HL-60 (cell line): ENCODE data around the gene MYO1D.

Experiments used
- DNase-seq, 2 experiments: peaks; one replicate each; pipeline ENCODE4 v3.0.0-alpha.2; 2010 to 2020; ENCODE audit warnings: low read depth in 1 of 2, low spot score in 1 of 2
- H3K27ac ChIP-seq: fragments of 250-450 bp; sonication (Bioruptor Pico); replicated peaks from 2 replicates; pipeline ENCODE4 v1.5.1; 2020; ENCODE audit warnings: mild to moderate bottlenecking, moderate library complexity
- H3K27me3 ChIP-seq: fragments of 250-450 bp; sonication (Bioruptor Pico); 2 replicates; pipeline ENCODE4 v1.5.1; 2021; ENCODE audit warnings: mild to moderate bottlenecking, moderate library complexity; ENCODE audit not compliant: insufficient read depth, poor library complexity, severe bottlenecking
- H3K4me3 ChIP-seq: replicated peaks from 2 replicates; pipeline ENCODE4 v1.5.1; 2011; ENCODE audit warnings: mild to moderate bottlenecking, control low read depth, low read length; ENCODE audit not compliant: insufficient read depth
- CTCF ChIP-seq: IDR thresholded peaks from one replicate; pipeline ENCODE4 v1.5.1; 2011; ENCODE audit warnings: low read length, control low read depth, inconsistent platforms; ENCODE audit not compliant: insufficient read depth
- GABPA ChIP-seq: IDR thresholded peaks from 2 replicates; pipeline ENCODE4 v1.6.1; 2012; ENCODE audit warnings: low read depth
- POLR2AphosphoS5 ChIP-seq: IDR thresholded peaks from 2 replicates; pipeline ENCODE4 v1.6.1; 2012; ENCODE audit warnings: low read depth
- REST ChIP-seq: IDR thresholded peaks from 2 replicates; pipeline ENCODE4 v1.6.1; 2012; ENCODE audit warnings: low read depth; ENCODE audit not compliant: insufficient replicate concordance
- SPI1 ChIP-seq: IDR thresholded peaks from 2 replicates; pipeline ENCODE4 v1.6.1; 2012; ENCODE audit warnings: low read depth, mild to moderate bottlenecking, borderline replicate concordance

Gene MYO1D

DNA sequence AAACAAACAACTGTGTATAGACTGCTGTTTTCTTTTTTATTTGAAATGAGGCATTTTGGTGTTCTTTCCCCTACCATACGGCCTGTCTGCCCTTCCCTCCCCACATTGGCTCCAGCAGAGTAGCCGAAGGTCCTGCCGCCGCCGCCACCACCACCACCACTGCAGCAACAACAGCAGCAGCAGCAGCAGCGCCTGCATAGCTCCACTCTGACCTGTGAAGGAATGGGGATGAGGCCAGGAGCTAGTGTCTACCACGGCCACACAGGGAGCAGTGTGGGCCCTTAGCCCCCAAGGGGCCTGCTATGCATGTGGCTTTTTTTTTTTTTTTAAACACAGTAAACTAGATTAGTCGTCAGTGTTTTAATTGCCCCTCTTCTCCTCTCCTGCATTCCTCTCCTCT lies 395.7 kb downstream of the MYO1D start:
- no peak overlapping the region for H3K4me3 ChIP-seq
- no peaks in the 10 kb centered on the region for H3K27me3 ChIP-seq
- H3K27ac ChIP-seq, result no peak overlapping the region
- no peak for DNase-seq
- TF ChIP-seq GABPA, result no peak
- TF ChIP-seq REST, result no peak
- no peak for TF ChIP-seq SPI1
- TF ChIP-seq POLR2AphosphoS5, result no peak
- TF ChIP-seq CTCF, result no peak

DNA sequence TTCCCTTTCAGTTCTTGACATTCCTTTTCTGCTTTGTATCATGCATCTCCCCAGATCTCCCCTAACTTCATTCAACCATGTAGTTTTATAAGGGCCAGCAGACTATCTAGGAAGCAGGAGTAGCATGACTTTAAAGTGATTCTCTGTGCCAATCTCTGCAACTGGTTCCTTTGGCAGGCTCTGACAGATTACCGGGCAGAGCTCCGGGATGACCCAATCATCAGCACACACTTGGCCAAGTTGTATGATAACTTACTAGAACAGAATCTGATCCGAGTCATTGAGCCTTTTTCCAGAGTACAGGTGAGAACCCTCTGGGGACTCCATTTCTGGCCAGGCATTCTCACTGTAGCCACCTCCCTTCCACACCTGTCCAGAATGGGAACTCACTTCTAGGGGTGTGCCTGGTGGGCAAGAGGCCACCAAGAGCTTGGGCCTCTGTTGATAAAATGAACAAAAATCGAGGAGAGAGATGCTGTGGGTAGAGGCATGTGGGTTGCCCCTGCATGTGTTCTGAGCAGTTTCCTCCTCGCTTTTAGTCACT lies 397.8 kb downstream of the MYO1D start:
- no peak for DNase-seq
- no peak for TF ChIP-seq CTCF
- TF ChIP-seq GABPA, result no peak
- TF ChIP-seq SPI1, result no peak
- TF ChIP-seq REST, result no peak
- TF ChIP-seq POLR2AphosphoS5, result no peak
- Histone ChIP-seq H3K27ac (no peak overlapping the region), H3K4me3 (no peak overlapping the region), H3K27me3 (no peaks in the 10 kb centered on the region)

DNA sequence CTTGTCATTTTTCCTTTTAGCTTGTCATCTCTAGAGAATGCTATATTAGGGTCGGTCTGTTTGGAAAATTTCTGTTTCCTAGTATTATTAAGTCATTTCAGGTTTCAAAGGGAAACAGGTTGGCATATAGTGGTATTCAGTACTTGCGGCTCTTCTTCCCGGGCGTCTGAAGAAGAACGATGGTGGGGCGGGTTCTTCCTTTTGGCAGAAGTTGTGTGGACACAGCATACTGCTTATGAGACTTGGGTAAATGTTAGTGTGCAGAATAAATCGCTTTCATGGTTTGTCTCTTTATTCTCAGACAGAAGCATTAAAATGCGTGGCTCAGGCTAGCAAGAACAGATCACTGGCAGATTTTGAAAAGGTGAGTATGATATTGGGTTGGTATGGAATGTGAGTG lies 399.7 kb downstream of the MYO1D start:
- no peak for DNase-seq
- Histone ChIP-seq H3K27ac (no peak overlapping the region), H3K4me3 (no peak overlapping the region), H3K27me3 (no peaks in the 10 kb centered on the region)
- TF ChIP-seq REST (no peak), POLR2AphosphoS5 (no peak), SPI1 (no peak), CTCF (no peak), GABPA (no peak)
